HG03342 (cell line): ENCODE results near the gene AMMECR1.
A peak's percentile ranks its signal among the peaks of the same experiment; 100 is the strongest.

ENCODE experiments used
- ATAC-seq: cut with Tn5 transposase; IDR thresholded peaks from one replicate; pipeline ENCODE4 v1.9.1; 2021; ENCODE audit warnings: mild to moderate bottlenecking, moderate library complexity; ENCODE audit not compliant: unreplicated experiment

Gene AMMECR1

GRCh38 chrX:110214684-110215083 is 103.2 kb downstream of the AMMECR1 start:
- ATAC-seq: no peak

- no peak for ATAC-seq
These were observed 104.7 kb downstream of the AMMECR1 start for GRCh38 chrX:110213183-110213582.

- ATAC-seq: no peak
These were observed 105.6 kb downstream of the AMMECR1 start for GRCh38 chrX:110212299-110212698.

GRCh38 chrX:110211340-110211739 is 106.5 kb downstream of the AMMECR1 start:
- no peak for ATAC-seq

GRCh38 chrX:110210417-110211139 is 107.3 kb downstream of the AMMECR1 start:
- ATAC-seq: no peak

GRCh38 chrX:110208092-110208491 is 109.8 kb downstream of the AMMECR1 start:
- ATAC-seq: no peak

GRCh38 chrX:110204986-110205385 is 112.9 kb downstream of the AMMECR1 start:
- no peak for ATAC-seq

GRCh38 chrX:110201799-110202198 is 116.1 kb downstream of the AMMECR1 start:
- no peak for ATAC-seq

- ATAC-seq: no peak
These were observed 122.9 kb downstream of the AMMECR1 start for GRCh38 chrX:110194977-110195376.

GRCh38 chrX:110192516-110192915 is 125.4 kb downstream of the AMMECR1 start:
- no peak for ATAC-seq

- no peak for ATAC-seq
These were observed 129.0 kb downstream of the AMMECR1 start for GRCh38 chrX:110188701-110189558.

GRCh38 chrX:110183314-110183713 is 134.6 kb downstream of the AMMECR1 start:
- ATAC-seq: no peak

GRCh38 chrX:110182865-110183264 is 135.0 kb downstream of the AMMECR1 start:
- ATAC-seq: no peak

GRCh38 chrX:110182362-110182761 is 135.5 kb downstream of the AMMECR1 start:
- no peak for ATAC-seq

- no peak for ATAC-seq
These were observed 136.3 kb downstream of the AMMECR1 start for GRCh38 chrX:110181459-110182137.

- ATAC-seq: peak; percentile 77
These were observed 137.0 kb downstream of the AMMECR1 start for GRCh38 chrX:110180928-110181310.

- ATAC-seq: no peak
These were observed 137.5 kb downstream of the AMMECR1 start for GRCh38 chrX:110180176-110180927.

- ATAC-seq: no peak
These were observed 139.6 kb downstream of the AMMECR1 start for GRCh38 chrX:110178179-110178865.

GRCh38 chrX:110175696-110176095 is 142.2 kb downstream of the AMMECR1 start:
- no peak for ATAC-seq

- ATAC-seq: no peak
These were observed 142.7 kb downstream of the AMMECR1 start for GRCh38 chrX:110175146-110175545.
